T47D (cell line): ENCODE measurements around the gene SIRPB1.
"Not testable (repeated sequence)": the region's sequence is repeated elsewhere in the genome, so short reads cannot be mapped to it uniquely, and the experiment has no call there.

Experiments
- DNase-seq, 2 experiments: peaks; one replicate each; pipeline versions ENCODE4 v3.0.0 to v3.0.0-alpha.2; 2011 to 2012; ENCODE audit warnings: low read depth in 1 of 2, low spot score in 1 of 2
- JUND ChIP-seq: IDR thresholded peaks from 2 replicates; pipeline ENCODE4 v1.6.1; 2012; ENCODE audit warnings: low read depth
- in situ Hi-C: cut with HindIII; loops from 2 replicates; pipeline ENCODE4 v1.10.0; 2016; ENCODE audit warnings: low sequenced_read_pairs, low pct_unique_long_range_greater_than_20kb

The SIRPB1 gene

GRCh38 chr20:1616858-1617434 is 2.9 kb downstream of the SIRPB1 start:
- in situ Hi-C loops, result no loop called here
- DNase-seq, result no peak
- no peak for TF ChIP-seq JUND

DNA sequence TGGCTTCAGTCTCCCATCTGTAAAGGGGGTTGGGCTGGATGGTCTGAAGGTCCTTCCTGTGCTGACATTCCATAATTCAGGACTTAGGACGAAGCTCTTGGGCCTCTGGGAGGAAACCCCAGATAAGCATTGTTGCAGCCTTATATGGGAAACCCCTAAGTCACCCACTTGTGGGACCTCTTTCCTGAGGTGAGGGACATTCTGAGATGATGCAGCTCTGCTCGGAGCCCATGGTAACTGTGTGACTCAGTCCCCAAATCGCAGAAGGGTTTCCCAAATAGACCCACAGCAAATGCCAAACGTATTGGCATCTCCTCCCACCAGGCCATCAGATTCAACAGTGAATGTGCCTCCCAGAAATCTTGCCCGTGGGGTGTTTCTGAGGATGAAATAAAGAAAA is 9.4 kb downstream of the SIRPB1 start:
- in situ Hi-C loops, DNase-seq: not testable (repeated sequence)

GRCh38 chr20:1608678-1609347 is 11.0 kb downstream of the SIRPB1 start:
- DNase-seq, in situ Hi-C loops: not testable (repeated sequence)

- in situ Hi-C loops, result no loop called here
- no peak for TF ChIP-seq JUND
- DNase-seq, result no peak
Measured at GRCh38 chr20:1600736-1601135, 19.1 kb downstream of the SIRPB1 start.

DNA sequence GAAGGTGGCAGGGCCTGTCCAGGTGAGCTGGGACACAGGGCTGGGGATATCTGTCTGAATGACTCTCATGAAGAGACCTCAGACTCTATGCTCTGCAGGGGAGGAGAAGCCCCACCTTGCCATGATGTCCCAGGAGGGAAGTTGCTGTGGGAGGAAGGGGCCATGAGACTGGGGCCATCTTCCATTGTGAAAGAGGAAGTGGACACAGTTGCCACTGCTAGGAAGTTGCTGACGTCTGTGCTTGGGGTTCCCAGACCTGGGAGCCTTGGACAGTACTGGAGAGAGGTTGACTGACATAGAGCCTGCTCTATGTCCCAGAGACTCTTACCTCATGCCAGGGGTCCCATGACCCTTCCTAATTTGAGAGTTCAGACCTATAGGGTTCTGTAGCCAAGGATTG is 24.5 kb downstream of the SIRPB1 start:
- in situ Hi-C loops, result no loop called here
- DNase-seq, result no peak
- TF ChIP-seq JUND, result no peak

GRCh38 chr20:1588533-1589460 is 31.0 kb downstream of the SIRPB1 start:
- no peak for DNase-seq
- TF ChIP-seq JUND, result no peak
- in situ Hi-C loops, result no loop called here

DNA sequence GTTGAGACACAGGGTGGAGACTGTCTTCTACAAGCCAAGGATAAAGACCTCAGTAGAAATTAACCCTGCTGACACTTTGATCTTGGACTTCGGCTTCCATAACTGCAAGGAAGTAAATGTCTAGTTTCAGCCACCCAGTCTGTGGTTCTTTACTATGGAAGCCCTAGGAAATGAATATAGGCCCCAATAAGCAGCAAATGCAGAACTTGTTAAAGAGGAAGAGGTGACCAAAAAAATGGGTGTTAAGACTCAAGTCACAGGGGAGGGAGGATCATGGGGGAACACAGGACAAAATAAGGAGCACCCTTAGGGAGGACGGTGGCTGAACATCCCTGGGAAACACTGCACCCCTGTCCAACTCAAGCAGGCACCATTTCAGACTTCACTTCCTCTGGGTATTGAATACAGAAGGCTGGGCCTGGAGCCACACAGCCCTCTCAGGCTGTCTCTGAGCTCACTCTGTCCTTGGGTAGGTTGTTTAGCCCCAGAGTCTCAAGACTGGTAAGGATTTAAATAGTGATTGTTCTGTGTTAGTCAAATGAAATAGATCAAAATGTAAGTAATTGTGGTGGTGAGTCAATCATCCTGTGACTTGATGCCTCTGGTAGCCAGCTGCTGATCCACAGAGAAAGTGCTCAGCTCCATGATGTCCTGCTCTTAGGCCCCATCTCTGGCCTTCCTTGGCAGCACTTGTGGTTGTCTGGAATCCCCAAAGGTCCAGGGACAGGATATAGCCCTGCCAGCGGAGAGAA is 31.9 kb downstream of the SIRPB1 start:
- DNase-seq, result no peak
- in situ Hi-C loops, result no loop called here
- no peak for TF ChIP-seq JUND

- in situ Hi-C loops, result no loop called here
Measured at GRCh38 chr20:1579488-1579887, 40.3 kb downstream of the SIRPB1 start.

DNA sequence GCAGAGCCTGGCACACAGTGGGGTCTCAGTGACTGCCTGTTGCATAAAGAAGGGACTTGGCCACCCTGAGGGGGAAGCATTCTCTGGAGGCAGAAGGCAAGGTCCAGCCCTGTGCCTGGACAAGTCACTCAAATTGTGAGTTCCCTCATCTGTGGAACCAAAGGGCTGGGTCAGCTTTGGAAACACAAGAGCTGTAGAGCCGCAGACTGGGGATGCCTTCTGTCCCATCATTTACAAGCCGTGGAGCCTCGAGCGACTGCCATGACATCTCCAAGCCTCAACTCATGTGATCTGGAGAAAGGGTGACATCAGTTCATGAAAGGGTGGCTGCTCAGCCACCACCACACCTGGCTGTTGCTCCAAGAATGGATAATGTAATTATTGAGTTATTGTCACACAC is 41.9 kb downstream of the SIRPB1 start:
- DNase-seq, result no peak

More at GRCh38 chr20:1579488-1579887, 40.3 kb downstream of the SIRPB1 start:
- no peak for DNase-seq
- no peak for TF ChIP-seq JUND

GRCh38 chr20:1577313-1577712 is 42.5 kb downstream of the SIRPB1 start:
- in situ Hi-C loops, DNase-seq: not testable (repeated sequence)

More for the DNA sequence above, 41.9 kb downstream of the SIRPB1 start:
- no peak for TF ChIP-seq JUND
- in situ Hi-C loops, result no loop called here

DNA sequence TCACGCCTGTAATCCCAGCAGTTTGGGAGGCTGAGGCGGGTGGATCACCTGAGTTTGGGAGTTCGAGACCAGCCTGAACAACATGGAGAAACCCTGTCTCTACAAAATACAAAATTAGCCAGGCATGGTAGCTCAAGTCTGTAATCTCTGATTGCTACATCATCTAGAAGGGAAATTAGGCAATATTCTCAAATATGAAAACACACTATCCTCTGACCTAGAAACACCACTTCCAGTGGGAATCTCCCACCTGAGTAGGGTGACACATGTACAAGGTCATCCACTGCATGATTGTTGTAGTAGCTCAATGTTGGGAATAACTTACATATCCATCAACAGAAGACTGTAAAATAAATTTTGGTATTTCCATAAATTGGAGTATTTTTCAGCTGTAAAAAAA is 43.2 kb downstream of the SIRPB1 start:
- no peak for DNase-seq
- no peak for TF ChIP-seq JUND
- in situ Hi-C loops, result no loop called here

DNA sequence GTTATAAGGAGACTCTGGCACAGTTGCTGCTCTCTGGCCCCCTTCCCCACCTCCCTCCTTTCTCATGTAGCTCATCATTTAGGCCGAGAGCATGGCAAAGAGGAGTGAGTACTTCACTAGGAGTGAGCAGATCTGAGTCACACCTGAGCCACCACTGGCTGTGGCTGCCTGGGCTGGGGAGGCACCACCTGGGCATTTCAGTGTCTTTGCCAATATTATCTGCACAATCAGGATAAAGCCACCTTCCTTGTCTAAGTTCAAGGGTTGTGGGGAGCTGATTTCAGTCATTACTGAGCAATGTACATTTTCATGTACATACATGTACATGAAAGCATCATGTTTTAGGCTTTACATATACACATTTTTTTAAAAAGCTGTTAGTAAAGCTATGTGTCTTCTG is 43.8 kb downstream of the SIRPB1 start:
- in situ Hi-C loops, DNase-seq: not testable (repeated sequence)

DNA sequence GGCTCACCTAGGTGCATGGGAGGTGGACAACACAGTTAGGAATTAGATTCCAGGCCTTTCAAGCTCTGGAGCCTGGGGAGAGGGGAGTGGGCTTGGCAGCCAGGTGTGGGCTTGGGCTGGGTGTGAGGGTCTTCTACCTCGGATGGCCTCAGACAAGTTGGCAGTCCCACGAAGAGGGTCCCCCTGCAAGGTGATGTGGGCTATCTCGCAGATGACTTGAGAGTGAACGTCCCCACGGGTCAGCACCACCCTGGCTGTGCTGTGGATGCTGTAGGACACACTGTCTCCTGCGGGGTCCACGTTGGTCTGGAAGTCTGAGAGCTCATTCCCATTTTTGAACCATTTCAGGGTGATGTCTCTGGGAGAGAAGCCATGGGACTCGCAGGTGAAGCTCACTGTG is 48.2 kb downstream of the SIRPB1 start:
- in situ Hi-C loops, DNase-seq: not testable (repeated sequence)
